NCI-H2081 (cell line): Measurements from ENCODE around the gene RGS6.

Experiments
- DNase-seq, 2 experiments: peaks; one replicate each; lab custom pipeline; 2025; lab: John Stamatoyannopoulos, UW

RGS6 gene

GRCh38 chr14:72243309-72244293 lies 311.4 kb downstream of the RGS6 start:
- no peak for DNase-seq

- no peak for DNase-seq
Measured at GRCh38 chr14:72247896-72248465, 315.8 kb downstream of the RGS6 start.

GRCh38 chr14:72253503-72253902 lies 321.3 kb downstream of the RGS6 start:
- no peak for DNase-seq

GRCh38 chr14:72254202-72254936 lies 322.1 kb downstream of the RGS6 start:
- DNase-seq = no peak

- DNase-seq = no peak
Measured at GRCh38 chr14:72254937-72255472, 322.8 kb downstream of the RGS6 start.

GRCh38 chr14:72256055-72256454 lies 323.8 kb downstream of the RGS6 start:
- DNase-seq = no peak

GRCh38 chr14:72261068-72261467 lies 328.8 kb downstream of the RGS6 start:
- no peak for DNase-seq

- DNase-seq = no peak
Measured at GRCh38 chr14:72262771-72263170, 330.5 kb downstream of the RGS6 start.

- no peak for DNase-seq
Measured at GRCh38 chr14:72264716-72265115, 332.5 kb downstream of the RGS6 start.

GRCh38 chr14:72270147-72270727 lies 338.0 kb downstream of the RGS6 start:
- no peak for DNase-seq

GRCh38 chr14:72270749-72271148 lies 338.5 kb downstream of the RGS6 start:
- no peak for DNase-seq

GRCh38 chr14:72275242-72275641 lies 343.0 kb downstream of the RGS6 start:
- DNase-seq = no peak

GRCh38 chr14:72278316-72278715 lies 346.1 kb downstream of the RGS6 start:
- no peak for DNase-seq

GRCh38 chr14:72284176-72284575 lies 351.9 kb downstream of the RGS6 start:
- no peak for DNase-seq

- DNase-seq = no peak
Measured at GRCh38 chr14:72290241-72290640, 358.0 kb downstream of the RGS6 start.

- DNase-seq = peak; percentile 0 to 5
Measured at GRCh38 chr14:72291908-72292688, 359.9 kb downstream of the RGS6 start.

- no peak for DNase-seq
Measured at GRCh38 chr14:72292689-72293024, 360.4 kb downstream of the RGS6 start.

GRCh38 chr14:72301352-72301751 lies 369.1 kb downstream of the RGS6 start:
- no peak for DNase-seq

- no peak for DNase-seq
Measured at GRCh38 chr14:72303930-72304329, 371.7 kb downstream of the RGS6 start.

- no peak for DNase-seq
Measured at GRCh38 chr14:72305561-72305960, 373.3 kb downstream of the RGS6 start.

- no peak for DNase-seq
Measured at GRCh38 chr14:72308967-72309485, 376.8 kb downstream of the RGS6 start.
